Globus pallidus (tissue), 1 donor: Measurements from ENCODE around the gene EPM2AIP1.
"Not testable (repeated sequence)": the region's sequence is repeated elsewhere in the genome, so short reads cannot be mapped to it uniquely, and the experiment has no call there.

ENCODE experiments used
- DNase-seq: peaks from one replicate; pipeline ENCODE4 v3.0.0-alpha.2; 2015; ENCODE audit warnings: low spot score

Gene EPM2AIP1

DNA sequence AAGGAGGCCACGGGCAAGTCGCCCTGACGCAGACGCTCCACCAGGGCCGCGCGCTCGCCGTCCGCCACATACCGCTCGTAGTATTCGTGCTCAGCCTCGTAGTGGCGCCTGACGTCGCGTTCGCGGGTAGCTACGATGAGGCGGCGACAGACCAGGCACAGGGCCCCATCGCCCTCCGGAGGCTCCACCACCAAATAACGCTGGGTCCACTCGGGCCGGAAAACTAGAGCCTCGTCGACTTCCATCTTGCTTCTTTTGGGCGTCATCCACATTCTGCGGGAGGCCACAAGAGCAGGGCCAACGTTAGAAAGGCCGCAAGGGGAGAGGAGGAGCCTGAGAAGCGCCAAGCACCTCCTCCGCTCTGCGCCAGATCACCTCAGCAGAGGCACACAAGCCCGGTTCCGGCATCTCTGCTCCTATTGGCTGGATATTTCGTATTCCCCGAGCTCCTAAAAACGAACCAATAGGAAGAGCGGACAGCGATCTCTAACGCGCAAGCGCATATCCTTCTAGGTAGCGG is at the start of gene EPM2AIP1:
Gene EPM2AIP1 (minus strand): TSS at position 326 of the 520 bp plus-strand sequence. CDS start 54 bp downstream, at position 272.
- DNase-seq, result no peak

DNA sequence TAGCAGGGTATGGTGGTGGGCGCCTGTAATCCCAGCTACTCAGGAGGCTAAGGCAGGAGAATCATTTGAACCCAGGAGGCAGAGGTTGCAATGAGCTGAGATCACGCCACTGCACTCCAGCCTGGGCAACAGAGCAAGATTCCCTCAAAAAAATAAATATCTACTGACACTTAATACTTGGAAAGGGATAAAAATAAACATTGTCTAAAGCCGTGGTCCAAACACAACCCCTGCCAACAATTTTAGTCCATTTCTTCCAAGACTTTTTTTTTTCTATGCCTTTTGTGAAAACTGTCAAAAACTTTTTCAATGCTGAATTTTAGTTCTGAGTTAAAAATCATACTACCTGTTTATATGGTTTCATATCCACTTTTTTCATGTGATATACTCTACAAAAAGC is 49.8 kb upstream of the EPM2AIP1 start:
- not testable (repeated sequence) for DNase-seq

GRCh38 chr3:37041546-37042195 is 48.7 kb upstream of the EPM2AIP1 start:
- DNase-seq, result no peak

DNA sequence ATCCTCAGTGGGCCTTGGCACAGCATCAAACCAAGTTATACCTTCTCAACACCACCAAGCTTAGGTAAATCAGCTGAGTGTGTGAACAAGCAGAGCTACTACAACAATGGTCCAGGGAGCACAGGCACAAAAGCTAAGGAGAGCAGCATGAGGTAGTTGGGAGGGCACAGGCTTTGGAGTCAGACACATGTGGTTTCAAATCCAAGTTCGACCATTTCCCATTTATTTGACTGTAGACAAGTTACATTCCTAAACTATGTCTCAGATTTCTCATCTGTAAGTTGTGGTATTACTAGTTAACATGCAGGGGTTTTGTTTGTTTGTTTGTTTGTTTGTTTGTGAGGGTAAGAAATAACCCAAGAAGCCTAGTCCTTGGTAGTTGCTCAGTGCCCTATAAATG is 47.3 kb upstream of the EPM2AIP1 start:
- no peak for DNase-seq

DNA sequence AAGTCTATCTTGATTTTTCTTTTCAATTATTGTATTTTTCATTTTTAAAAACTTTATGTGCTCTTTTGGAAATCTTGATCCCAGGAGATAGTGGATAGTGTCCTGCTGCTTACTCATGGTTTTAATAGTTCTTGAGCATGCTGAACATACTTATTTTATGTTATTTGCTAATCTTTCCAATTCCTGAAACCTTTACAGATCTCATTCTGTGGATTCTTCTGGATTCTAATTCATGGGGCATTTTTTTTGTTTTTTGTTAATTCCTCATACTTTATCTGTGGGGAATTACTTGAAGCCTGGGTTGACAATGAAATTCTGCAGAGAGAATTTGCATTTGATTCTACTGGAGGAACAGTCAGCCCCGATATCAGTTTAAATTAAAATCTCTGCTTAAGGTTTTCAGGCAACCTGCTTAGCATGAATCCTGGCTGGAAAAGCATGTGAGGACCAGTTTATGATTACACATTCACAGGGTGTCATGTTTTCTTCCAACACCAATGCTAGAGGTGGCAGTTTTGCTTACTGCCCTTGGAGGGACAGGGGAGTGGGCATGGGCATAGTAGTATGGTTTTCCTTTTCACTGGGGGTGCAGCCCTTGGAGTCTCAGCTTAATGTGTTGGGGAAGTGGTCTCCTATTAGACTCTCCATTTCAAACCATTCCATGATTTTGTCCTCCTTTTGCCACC is 46.4 kb upstream of the EPM2AIP1 start:
- DNase-seq, result no peak

DNA sequence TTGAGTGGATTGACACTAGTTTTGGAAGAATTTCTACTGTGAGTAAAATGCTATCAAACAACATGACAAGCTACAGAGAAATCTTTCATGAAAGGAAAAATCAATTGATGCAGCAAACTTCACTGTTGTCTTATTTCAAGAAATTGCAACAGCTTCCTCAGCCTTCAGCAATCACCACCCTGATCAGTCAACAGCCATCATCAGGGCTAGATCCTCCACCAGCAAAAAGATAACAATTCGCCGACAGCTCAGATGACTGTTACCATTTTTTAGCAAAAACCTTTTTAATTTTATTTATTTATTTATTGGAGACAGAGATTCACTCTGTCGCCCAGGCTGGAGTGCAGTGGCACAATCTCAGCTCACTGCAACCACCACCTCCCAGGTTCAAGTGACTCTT is 44.4 kb upstream of the EPM2AIP1 start:
- no peak for DNase-seq

DNA sequence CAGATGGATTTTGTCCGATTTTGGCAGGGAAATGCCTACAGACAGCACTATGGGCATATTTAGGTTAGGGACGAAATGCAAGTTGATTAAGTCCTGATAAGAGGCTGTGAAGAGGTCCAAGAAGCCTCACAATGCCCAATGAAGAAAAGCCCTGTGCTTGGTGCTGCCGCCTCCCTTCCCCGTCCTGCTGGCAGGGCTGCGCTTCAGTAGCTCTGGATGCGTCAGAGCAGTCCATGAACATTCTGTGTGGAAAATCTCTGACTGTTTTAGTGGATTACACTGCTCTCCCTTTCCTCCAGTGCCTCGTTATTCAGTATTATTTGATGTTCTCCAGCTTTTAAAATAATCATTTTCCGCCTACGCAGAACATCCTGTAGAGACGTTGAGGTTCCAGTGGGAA is 40.0 kb upstream of the EPM2AIP1 start:
- no peak for DNase-seq

DNA sequence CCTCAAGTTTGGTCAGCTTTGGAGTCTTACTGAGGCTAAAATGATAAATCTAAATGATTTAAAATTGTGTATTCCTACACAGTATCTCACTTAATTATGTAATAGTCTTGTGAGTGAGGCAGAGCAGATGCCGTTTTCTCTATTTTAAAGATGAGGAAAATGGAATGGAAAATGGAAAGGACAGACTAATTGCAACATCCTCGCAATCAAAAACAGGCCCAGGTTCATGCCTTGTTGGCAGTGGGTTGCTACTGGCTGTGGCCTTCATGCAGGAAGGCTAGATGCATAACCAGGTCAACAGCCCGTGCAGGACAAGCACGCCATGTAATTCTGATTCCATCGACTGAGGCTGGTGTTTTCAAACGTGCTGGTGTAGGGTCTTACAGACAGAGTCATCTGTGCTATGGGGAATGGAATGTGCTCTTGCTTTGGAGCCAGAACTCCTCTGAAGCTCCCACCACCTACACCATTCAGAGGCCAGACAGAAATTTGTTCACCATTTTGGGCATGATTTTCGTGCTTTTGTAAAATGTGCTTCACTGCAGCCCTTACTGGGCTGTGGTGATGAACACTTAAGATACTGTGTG is 38.3 kb upstream of the EPM2AIP1 start:
- DNase-seq, result no peak

- DNase-seq, result no peak
These were observed 37.7 kb upstream of the EPM2AIP1 start for GRCh38 chr3:37030588-37030987.

DNA sequence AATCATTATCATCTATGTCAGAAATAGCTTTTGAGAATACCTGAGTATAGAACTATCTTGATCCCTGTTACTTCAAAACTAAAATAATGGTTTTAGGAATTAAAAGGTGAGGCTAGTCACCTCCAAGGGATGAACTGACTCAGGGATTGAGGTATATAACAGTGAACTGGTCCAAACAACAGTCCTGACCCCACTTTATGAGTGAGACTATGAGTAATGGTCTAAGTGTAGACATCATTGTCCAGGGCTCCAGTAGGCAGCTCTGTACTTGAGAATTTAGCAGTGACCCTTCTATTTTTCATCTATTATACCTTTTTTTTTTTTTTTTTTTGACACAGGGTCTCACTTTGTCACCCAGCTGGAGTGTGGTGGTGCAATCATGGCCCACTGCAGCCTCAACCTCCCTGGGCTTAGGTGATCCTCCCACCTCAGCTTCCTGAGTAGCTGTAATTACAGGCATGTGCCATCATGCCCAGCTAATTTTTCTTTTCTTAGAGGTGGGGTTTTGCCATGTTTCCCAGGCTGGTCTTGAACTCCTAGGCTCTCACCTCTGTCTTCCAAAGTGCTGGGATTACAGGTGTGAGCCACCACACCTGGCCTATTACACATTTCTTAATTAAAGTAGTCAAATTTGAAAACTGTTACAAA is 36.7 kb upstream of the EPM2AIP1 start:
- DNase-seq, result no peak

DNA sequence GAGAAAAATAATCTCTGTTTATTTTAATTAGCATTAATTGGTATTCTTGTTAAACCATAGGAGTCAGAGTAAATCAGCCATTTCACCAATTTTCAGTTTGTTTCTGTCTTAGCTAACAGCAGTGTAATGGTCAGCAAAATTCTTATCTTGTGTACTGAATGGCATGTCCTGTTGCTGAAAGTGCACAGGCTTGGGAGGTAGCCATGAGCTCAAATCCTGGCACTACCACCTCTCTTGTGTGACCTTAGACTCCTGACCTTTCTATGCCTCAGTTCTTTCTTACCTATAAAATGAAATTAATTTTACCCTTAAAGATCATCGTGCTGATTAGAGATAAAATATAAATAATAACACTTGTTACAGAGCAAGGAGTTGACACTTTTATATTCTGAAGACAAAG is 36.2 kb upstream of the EPM2AIP1 start:
- DNase-seq, result no peak

DNA sequence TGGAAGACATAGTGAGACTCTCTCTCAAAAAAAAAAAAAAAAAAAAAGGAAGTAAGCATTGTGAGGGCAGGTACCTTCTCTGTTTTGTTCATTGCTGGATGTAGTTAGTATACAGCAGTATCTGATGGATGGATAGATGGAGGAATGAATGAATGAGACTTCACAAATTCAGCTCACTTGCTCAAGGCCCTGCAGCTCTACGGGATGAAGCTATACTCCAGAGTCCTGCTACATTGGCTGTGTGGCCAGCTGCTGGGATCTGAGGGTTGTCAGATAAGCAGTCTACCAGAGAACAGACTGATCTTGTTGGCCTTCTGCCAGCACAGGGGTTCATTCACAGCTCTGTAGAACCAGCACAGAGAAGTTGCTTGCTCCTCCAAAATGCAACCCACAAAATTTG is 35.4 kb upstream of the EPM2AIP1 start:
- no peak for DNase-seq

DNA sequence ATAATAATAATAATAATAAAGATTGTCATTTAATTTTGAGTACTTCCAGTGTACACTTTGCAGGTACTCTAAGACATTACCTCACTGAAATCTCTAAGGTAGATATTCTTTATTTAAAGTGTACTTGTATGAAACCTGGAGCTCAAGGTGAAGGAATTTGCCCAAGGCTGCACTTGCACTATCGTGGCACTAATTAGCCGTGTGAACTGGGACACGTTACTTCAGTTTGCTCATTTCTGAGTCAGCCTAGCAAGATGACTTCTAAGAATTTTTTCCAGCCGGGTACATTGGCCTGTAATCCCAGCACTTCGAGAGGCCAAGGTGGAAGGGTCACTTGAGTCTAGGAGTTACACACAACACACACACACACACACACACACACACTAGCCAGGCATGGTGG is 33.9 kb upstream of the EPM2AIP1 start:
- DNase-seq, result no peak

GRCh38 chr3:37025561-37026335 is 32.8 kb upstream of the EPM2AIP1 start:
- DNase-seq, result no peak

DNA sequence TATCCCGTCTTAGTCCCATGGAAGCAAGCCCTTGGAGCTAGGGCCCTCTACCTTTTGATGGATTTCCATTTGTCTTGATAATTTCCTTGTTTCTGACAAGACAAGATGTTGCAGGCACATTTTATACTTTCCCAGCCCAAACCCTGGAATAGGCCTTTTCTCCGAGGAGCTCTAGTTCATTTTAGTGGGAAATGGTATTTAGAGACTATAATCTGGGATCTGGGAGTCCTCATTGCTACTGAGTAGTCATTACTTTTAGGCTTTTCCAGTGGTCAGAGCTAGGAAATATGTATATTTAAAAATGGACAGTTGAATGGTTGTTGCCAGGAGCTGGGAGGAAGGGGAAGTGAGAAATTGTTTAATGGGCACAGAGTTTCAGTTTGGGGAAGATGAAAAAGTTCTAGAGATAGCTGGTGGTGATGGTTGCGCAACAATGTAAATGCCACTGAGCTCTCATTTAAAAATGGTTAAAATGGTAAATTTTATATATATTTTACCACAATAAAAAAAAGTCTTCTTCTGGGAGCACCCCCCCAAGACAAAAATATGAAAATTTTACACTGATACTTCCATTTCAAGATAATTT is 32.0 kb upstream of the EPM2AIP1 start:
- peak; percentile 11 for DNase-seq

- no peak for DNase-seq
These were observed 31.2 kb upstream of the EPM2AIP1 start for GRCh38 chr3:37024092-37024491.

GRCh38 chr3:37017683-37018082 is 24.8 kb upstream of the EPM2AIP1 start:
- DNase-seq, result no peak

DNA sequence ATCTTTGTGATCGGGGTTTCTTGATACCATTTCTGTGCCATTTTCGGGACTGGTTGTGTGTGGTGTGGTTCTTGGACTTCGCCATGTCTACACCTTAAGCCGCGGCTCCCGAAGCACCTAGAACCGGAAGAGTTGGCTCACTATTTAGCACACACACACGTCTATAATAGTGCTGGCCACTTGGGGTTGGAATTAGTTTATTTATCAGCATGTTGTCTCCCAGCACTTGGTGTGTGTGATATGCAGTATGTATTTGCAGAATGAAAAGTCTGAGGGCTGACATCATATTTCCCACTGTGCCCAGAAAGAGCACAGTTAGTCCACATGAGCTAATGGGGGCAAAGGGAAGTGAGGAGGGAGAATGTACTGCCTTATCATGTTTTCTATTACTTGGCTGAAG is 24.0 kb upstream of the EPM2AIP1 start:
- DNase-seq, result no peak

- no peak for DNase-seq
These were observed 22.7 kb upstream of the EPM2AIP1 start for GRCh38 chr3:37015642-37016041.

DNA sequence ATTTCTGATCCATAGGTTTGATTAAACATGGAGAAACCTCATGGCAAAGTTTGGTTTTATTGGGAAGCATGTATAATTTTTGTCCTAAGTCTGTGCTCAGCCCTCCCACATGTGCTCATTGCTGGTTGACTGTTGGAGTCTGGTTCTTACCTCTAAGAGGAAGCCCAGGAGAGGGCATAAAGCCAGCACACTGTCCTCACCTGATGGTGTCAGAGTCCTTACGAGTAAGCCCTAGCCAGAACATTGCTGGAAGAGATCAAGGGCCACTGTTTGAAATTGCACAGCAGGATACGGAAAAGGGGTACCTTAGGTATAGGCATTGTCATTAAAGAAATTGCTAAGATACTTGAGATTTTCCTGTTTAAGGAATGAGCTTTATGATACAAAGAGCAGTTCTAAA is 21.7 kb upstream of the EPM2AIP1 start:
- no peak for DNase-seq
